ENCODE results near the gene MAST4. TPM values are rescaled to one million over a fixed set of nuclear protein-coding genes. Genes with fewer than 3 reads are reported as not detected.
A peak's percentile ranks its signal among the peaks of the same experiment; 100 is the strongest.

Gene MAST4
- total and polyA plus RNA-seq, 2 of the 8 experiments (the other 6 are each of a cell fraction or from before 2014, with no cell fraction given), result 1.5 to 2.6 TPM

DNA sequence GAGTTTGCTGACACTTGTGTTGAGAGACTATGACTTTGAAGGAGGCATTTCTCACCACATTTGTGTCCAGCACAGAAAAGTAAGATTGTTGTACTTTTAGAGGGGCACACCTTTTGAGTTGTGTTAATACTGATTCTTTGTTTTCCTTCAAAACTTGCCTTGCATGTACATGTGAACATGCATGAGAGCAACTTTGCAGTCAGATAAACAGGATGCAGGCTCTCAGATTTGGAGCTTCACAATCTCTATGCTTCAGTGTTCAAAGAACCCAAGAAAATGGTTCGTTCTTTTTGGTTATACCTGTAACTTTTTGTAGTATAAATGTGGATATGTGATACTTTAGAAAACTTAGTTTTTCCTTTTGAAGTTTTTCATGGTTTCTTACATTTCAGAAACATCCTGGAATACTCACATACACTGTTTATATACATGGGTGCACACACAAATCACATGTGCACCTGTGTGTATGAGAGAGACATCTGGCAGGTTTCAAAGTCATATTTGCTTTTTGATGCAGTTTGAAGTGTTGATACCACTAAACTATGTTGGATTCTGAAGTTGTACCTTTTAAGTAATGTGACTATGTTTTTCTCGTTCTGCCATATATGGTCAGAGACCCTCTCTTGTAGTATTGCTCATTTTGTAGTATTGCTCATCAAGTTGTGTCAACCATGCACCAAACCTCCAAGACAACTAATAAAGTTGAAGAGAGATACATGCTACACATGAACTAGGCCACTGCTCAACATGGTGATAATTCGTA lies 409.7 kb downstream of the MAST4 start:
- no peak overlapping the region for H3K18ac ChIP-seq (ENCODE audit: extremely low read depth, low read length)
- WGBS, 2 experiments (ENCODE audit: extremely low coverage in 1 of 2, insufficient coverage in 1 of 2, insufficient read length in 1 of 2, insufficient replicate concordance in 2 of 2, low coverage in 1 of 2, low lambda C conversion rate in 2 of 2, missing lambda C conversion rate in 1 of 2), result 91% methylated on average over 3 of the region's 3 CpGs; no CpG with 5 or more reads in 1 of the 2 experiments
- H4K5ac ChIP-seq (ENCODE audit: insufficient read length, low read depth, low read length), result no peak overlapping the region
- H3K9me3 ChIP-seq (ENCODE audit: insufficient read depth in 2 of 2, low read depth in 1 of 2, low read length in 1 of 2), result no peaks in the 10 kb centered on the region
- H2BK5ac ChIP-seq (ENCODE audit: low read depth, low read length), result no peak overlapping the region
- 0 out of 7 replicates have a peak overlapping the region, but pooled peaks of 1 of the 4 experiments have one; percentile 15 for H3K9ac ChIP-seq (replicated peaks in 1 of 4; ENCODE audit: extremely low read depth in 1 of 4, low read depth in 3 of 4, low read length in 3 of 4)
- no peak overlapping the region for H2BK12ac ChIP-seq (ENCODE audit: low read depth, low read length)
- no peak overlapping the region for H3K4ac ChIP-seq (replicated peaks; ENCODE audit: insufficient read length, low read depth, low read length)
- no peak overlapping the region for H3K23ac ChIP-seq (ENCODE audit: insufficient read length)
- ChIA-PET POLR2A (ENCODE audit: partially characterized antibody) (interaction anchor here (0.7 to 1.2 kb wide), 2 partner anchors 11 to 75 kb away, joined by 3 to 4 read pairs; no protein-coding TSS in a partner anchor), CTCF (ENCODE audit: partially characterized antibody) (interaction anchor here (1.1 to 2.0 kb wide), 3 partner anchors 10 to 275 kb away, joined by 3 to 4 read pairs (median 3); no protein-coding TSS in a partner anchor)
- peak overlapping the region; percentile 93 to 97; a peak in 3 of 4 replicates for H3K4me2 ChIP-seq (ENCODE audit: insufficient read depth in 1 of 2, low read depth in 2 of 2, low read length in 2 of 2)
- FAIRE-seq (no peak), DNase-seq (ENCODE audit: low read depth in 1 of 2, low spot score in 2 of 2) (no peak)
- H4K91ac ChIP-seq (replicated peaks; ENCODE audit: insufficient read length, low read length), result no peak overlapping the region
- no peaks in the 10 kb centered on the region for H3K27me3 ChIP-seq (replicated peaks in 1 of 4; ENCODE audit: control insufficient read depth in 3 of 4, extremely low read depth in 1 of 4, insufficient read depth in 3 of 4, low read length in 3 of 4)
- peaks cover 0 to 4% (median 2%) of the 10 kb centered on the region in 4 experiments; a peak in 3 of 7 replicates for H3K4me1 ChIP-seq (replicated peaks in 1 of 4; ENCODE audit: control insufficient read depth in 3 of 4, insufficient read depth in 4 of 4, low read length in 3 of 4)
- H2BK15ac ChIP-seq (ENCODE audit: low read length), result no peak overlapping the region
- no peaks in the 10 kb centered on the region for H4K20me1 ChIP-seq (replicated peaks in 1 of 2; ENCODE audit: control insufficient read depth in 1 of 2, insufficient read depth in 2 of 2, low read length in 2 of 2)
- H2BK120ac ChIP-seq (replicated peaks; ENCODE audit: low read depth, low read length), result no peak overlapping the region
- no peak overlapping the region for H3K14ac ChIP-seq (ENCODE audit: insufficient read length)
- peaks cover 3% of the 10 kb centered on the region for H3K23me2 ChIP-seq (ENCODE audit: low read depth, low read length)
- no peak overlapping the region for H3K27ac ChIP-seq (ENCODE audit: low read depth, low read length)
- no peak overlapping the region for H3K56ac ChIP-seq (replicated peaks; ENCODE audit: insufficient read length, low read depth, low read length)
- H3K79me2 ChIP-seq (ENCODE audit: control insufficient read depth in 1 of 2, insufficient read depth in 2 of 2, low read length in 2 of 2), result no peaks in the 10 kb centered on the region
- H3K79me1 ChIP-seq (ENCODE audit: low read depth, low read length), result peaks cover 1% of the 10 kb centered on the region; the same call in 1 of the 2 replicates
- H2AK5ac ChIP-seq (ENCODE audit: low read depth, low read length), result no peak overlapping the region
- no peaks in the 10 kb centered on the region for H3K36me3 ChIP-seq (ENCODE audit: control insufficient read depth in 2 of 4, insufficient read depth in 4 of 4, low read length in 3 of 4)
- H2AFZ ChIP-seq (ENCODE audit: low read length), result no peak overlapping the region
- H2BK20ac ChIP-seq (ENCODE audit: low read length), result no peak overlapping the region
- peak overlapping the region in 1 of 4 experiments; percentile 86; a peak in 2 of 8 replicates for H3K4me3 ChIP-seq (ENCODE audit: extremely low read depth in 1 of 4, insufficient read depth in 2 of 4, low read depth in 3 of 4, low read length in 4 of 4)
- no peak overlapping the region for H4K8ac ChIP-seq (ENCODE audit: extremely low read depth, insufficient read depth, low read length)
- no peak for TF ChIP-seq YY1 (IDR thresholded peaks at IDR 0.05; ENCODE audit: low read depth, low read length)
- TF ChIP-seq RAD21 (IDR thresholded peaks at IDR 0.05 in 1 of 2, conservative IDR thresholded peaks at IDR 0.05 in 1 of 2; ENCODE audit: low read depth in 2 of 2, low read length in 2 of 2), result no peak
- TF ChIP-seq BACH1 (IDR thresholded peaks at IDR 0.05; ENCODE audit: low read length), result no peak
- TF ChIP-seq BCL11A (IDR thresholded peaks at IDR 0.05; ENCODE audit: low read depth in 2 of 2, low read length in 2 of 2), result no peak
- no peak for TF ChIP-seq RXRA (IDR thresholded peaks at IDR 0.05; ENCODE audit: insufficient read depth, low read depth, low read length)
- no peak for TF ChIP-seq KDM1A (IDR thresholded peaks at IDR 0.05; ENCODE audit: borderline replicate concordance, low read length)
- TF ChIP-seq POLR2AphosphoS5 (IDR thresholded peaks at IDR 0.05; ENCODE audit: low read depth, low read length), result no peak
- TF ChIP-seq JUN (IDR thresholded peaks at IDR 0.05; ENCODE audit: low read depth, low read length), result no peak
- TF ChIP-seq CBX5 (IDR thresholded peaks at IDR 0.05; ENCODE audit: low read depth, low read length), result no peak
- no peak for TF ChIP-seq BRCA1 (IDR thresholded peaks at IDR 0.05; ENCODE audit: low read depth, low read length)
- TF ChIP-seq, protein P1, sequence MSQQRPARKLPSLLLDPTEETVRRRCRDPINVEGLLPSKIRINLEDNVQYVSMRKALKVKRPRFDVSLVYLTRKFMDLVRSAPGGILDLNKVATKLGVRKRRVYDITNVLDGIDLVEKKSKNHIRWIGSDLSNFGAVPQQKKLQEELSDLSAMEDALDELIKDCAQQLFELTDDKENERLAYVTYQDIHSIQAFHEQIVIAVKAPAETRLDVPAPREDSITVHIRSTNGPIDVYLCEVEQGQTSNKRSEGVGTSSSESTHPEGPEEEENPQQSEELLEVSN (IDR thresholded peaks at IDR 0.05), result no peak

Data from H1 (cell line).